ENCODE data around the gene RBBP7. TPM values are rescaled to one million over a fixed set of nuclear protein-coding genes. Genes with fewer than 3 reads are reported as not detected.

Gene RBBP7
- total and polyA plus RNA-seq, 5 experiments from 2014 or later, result 110 to 175 (median 146) TPM

DNA sequence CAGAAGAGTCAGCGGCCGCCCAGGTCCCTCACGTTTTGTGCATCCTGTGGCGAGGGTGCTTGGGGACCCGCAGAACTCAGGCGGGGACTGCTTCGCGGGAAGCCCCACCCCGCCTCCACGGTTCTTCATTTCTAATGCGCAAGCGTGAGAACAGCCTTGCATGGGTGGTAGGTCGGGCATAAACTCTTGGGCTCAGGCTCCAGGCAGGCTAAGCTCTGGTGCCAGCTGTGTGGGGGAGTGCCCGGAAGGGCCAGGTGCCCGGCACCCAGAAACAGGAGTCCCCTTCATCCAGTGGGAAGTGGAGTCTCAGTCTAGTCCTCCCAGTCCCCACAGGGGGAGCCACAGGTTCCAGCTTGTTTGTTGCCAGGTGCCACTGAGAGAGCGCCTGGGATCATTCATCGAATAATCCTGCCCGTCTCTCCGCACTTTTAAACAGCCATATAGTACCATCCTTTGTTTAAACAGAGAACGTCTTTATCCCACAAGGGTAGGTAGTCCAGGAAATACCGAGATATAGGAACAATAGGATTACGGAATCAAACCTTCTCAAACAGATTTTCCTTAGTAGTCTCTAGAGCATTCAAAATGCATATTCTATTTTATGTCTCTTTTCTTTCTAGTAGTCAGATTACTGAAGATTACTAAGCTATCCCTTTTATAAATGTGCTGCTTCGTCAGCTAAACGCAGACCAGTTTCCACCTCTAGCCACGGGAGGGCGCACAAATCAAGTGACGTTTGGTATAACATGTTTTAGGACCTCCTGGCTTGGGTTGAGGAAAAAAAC, 12.7 kb upstream of the RBBP7 start:
- Mint-ChIP-seq H3K9me3 (no peaks in the 10 kb centered on the region), H3K27ac (peak overlapping the region; percentile 25 to 92 (median 72)), H3K4me3 (peak overlapping the region; percentile 72 to 87 (median 83)), H3K27me3 (peaks cover 0 to 2% (median 0%) of the 10 kb centered on the region in 5 donors), H3K36me3 (no peaks in the 10 kb centered on the region), H3K4me1 (peaks cover 0 to 12% (median 3%) of the 10 kb centered on the region in 4 donors)
- POLR2A ChIA-PET, result interaction anchor here (0.6 to 3.9 kb wide), 4 partner anchors 13 to 106 kb away, joined by 3 to 37 read pairs (median 6); partner anchors contain the start of genes RBBP7 and REPS2
- ATAC-seq (peak; percentile 81 to 83), DNase-seq (peak; percentile 42 to 84 (median 60))

DNA sequence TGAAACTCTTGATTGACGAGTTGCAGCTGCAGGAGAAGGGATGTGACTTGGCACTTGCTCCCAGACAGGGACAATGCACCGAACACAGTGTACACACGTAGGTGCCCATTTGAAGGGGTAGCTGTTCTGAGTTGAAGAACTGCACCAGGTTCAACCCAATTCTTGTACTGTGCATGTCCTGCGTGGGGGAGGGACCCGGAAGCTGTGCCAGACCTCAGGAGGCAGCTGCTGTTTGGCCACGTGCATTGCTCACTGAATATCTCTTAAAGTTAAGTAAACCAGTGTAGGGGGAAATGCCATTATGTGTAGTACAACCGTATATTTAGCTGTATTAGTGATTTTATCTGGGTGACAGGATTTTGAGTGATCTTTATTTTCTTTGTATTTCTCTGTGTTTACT, 12.0 kb upstream of the RBBP7 start:
- Mint-ChIP-seq H3K9me3 (no peaks in the 10 kb centered on the region), H3K27me3 (peaks cover 0 to 2% (median 0%) of the 10 kb centered on the region in 5 donors), H3K4me1 (peaks cover 0 to 12% (median 3%) of the 10 kb centered on the region in 4 donors), H3K36me3 (no peaks in the 10 kb centered on the region), H3K4me3 (peak overlapping the region; percentile 72 to 87 (median 83)), H3K27ac (peak overlapping the region in 8 of 10 donors; percentile 47 to 87 (median 65))
- peak; percentile 23 to 45 for ATAC-seq
- peak in 1 of 10 donors; percentile 4 for DNase-seq
- POLR2A ChIA-PET, result interaction anchor here (0.6 to 3.9 kb wide), 4 partner anchors 12 to 107 kb away, joined by 3 to 37 read pairs (median 6); partner anchors contain the start of genes RBBP7 and REPS2

DNA sequence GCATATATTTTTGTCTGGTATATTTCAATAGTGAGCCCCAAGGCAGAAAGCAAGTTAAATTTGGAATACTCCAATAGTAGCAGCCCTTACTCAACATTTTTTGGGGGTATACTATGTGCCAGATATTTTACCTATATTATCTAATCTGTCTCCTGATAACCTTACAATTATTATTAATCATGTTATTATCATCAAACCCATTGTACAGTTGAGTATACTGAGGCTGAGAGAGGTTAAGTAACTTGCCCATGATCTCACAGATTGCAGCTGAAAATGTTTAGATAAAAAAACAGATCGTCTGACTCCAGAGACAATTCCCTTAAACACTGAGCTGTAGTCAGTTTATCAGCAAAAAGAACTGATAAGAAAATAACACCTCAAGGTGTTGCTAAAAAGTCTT, 6.5 kb upstream of the RBBP7 start:
- DNase-seq (no peak), ATAC-seq (no peak)
- H3K36me3 Mint-ChIP-seq, result no peaks in the 10 kb centered on the region
- peaks cover 0 to 3% (median 0%) of the 10 kb centered on the region in 4 donors for H3K4me1 Mint-ChIP-seq
- POLR2A ChIA-PET, result no interaction called here
- no peaks in the 10 kb centered on the region for H3K9me3 Mint-ChIP-seq
- H3K27me3 Mint-ChIP-seq, result no peaks in the 10 kb centered on the region
- no peak overlapping the region for H3K27ac Mint-ChIP-seq
- no peak overlapping the region for H3K4me3 Mint-ChIP-seq

DNA sequence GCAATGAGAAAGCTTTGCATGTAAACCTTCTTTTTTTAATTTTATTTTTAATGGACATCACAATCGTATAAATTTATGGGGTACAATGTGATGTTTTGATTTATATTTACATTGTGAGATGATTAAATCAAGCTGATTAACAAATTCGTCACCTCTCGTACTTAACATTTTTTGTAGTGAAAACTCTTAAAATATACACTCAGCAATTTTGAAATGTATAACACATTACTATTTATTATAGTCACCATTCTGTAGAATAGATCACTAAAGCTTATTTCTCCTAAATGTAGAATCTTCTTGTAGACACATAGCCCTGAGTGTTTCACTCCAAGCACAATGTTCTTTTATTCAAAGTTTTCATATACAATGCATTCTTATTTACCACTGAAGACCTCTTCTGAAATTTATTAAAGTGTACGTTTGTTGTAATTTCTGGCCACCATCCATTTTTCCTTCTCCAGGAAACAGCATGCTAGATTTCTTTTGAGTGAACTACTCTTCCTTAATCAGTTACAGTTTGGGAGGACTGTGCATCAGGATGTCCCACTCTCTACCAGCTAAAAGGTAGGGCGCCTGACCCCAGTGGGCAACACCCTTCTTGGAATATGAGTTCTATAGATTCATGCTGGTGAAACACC, 4.4 kb upstream of the RBBP7 start:
- H3K4me3 Mint-ChIP-seq, result no peak overlapping the region
- POLR2A ChIA-PET, result no interaction called here

DNA sequence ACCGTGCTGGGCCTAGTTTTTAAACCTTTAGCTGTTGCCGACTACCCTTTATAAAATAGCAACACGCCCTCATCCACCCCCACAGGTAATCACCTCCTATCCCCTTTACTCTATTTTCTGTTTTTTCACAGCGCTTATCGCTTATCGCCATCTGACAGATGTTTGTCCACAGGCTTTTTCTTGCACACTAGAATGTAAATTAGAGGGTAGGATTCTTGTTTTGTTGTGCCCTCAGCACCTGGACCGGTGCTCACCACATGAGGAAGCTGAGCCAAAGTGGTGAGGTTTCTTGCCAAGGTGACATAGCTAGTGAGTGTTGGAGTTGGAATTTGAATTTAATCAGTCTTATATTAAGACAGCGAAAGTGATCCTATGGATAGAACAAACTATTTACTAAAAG, 2.9 kb upstream of the RBBP7 start:
- Mint-ChIP-seq H3K27ac (peak overlapping the region in 4 of 10 donors; percentile 6 to 93 (median 32)), H3K4me1 (peaks cover 5 to 23% (median 20%) of the 10 kb centered on the region in 4 donors), H3K4me3 (peak overlapping the region in 2 of 10 donors; percentile 22 to 26), H3K36me3 (peaks cover 0 to 5% (median 0%) of the 10 kb centered on the region in 3 donors), H3K9me3 (no peaks in the 10 kb centered on the region), H3K27me3 (no peaks in the 10 kb centered on the region)
- DNase-seq (no peak), ATAC-seq (no peak)
- POLR2A ChIA-PET, result no interaction called here

More for the DNA sequence above, 4.4 kb upstream of the RBBP7 start:
- ATAC-seq (no peak), DNase-seq (no peak)
- H3K9me3 Mint-ChIP-seq, result no peaks in the 10 kb centered on the region
- H3K27me3 Mint-ChIP-seq, result no peaks in the 10 kb centered on the region
- H3K4me1 Mint-ChIP-seq, result peaks cover 0 to 12% (median 9%) of the 10 kb centered on the region in 4 donors
- H3K27ac Mint-ChIP-seq, result no peak overlapping the region
- H3K36me3 Mint-ChIP-seq, result no peaks in the 10 kb centered on the region

DNA sequence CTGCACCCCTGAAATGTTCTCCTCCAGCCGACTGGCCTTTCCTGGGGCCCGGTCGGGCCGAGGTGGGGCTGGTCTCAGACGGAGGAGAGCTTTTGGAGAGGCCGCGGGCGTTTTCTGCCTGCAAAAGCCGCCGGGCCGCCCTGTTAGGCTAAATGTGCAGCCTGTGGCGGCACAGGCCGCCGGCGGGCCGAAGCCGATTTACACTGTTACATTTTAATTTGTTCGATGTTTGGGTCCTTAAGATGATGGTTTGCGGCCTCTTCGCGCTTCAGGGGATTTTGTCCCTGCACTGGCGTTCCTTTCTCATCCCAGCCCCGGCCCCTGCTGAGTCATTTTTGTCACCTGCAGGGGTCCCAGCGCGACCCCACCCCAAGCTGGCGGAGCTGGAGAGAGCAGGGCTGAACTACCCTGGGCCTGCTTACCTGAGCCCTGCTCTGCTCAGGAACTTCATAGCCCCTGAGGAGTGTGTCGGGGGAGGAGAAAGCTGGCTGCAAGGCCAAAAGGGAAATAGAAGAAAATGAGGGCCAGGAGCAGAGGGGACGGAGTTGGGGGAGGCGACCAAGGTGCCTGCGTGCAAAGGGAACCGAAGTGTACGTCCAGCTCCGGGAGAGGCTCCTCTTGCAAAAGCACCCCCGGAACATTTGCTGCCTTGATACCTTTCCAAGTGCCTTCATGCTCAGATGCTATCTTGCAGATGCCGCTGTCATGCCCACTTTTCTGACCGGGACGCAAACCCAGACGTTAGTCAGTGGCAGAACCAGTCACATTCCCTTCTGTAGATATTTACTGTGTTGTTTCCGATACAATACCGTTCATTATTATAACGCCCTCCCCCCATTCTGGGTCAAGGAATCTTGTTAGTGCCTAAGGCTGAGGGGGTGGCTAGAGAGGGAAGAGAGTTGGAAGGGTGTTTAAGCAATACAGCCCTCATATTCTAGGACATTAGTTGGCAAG, 977 bp upstream of the RBBP7 start:
- H3K4me1 Mint-ChIP-seq, result peaks cover 7 to 37% (median 31%) of the 10 kb centered on the region in 4 donors
- no peaks in the 10 kb centered on the region for H3K9me3 Mint-ChIP-seq
- peaks cover 0 to 9% (median 0%) of the 10 kb centered on the region in 3 donors for H3K36me3 Mint-ChIP-seq
- POLR2A ChIA-PET, result interaction anchor here (0.6 to 3.0 kb wide), 6 partner anchors 9 to 1016 kb away, joined by 4 to 37 read pairs (median 5); partner anchors contain the start of gene REPS2
- no peaks in the 10 kb centered on the region for H3K27me3 Mint-ChIP-seq
- DNase-seq (peak in 4 of 10 donors; percentile 4 to 79 (median 21)), ATAC-seq (peak; percentile 4 to 16)
- peak overlapping the region; percentile 76 to 99 (median 86) for H3K4me3 Mint-ChIP-seq
- H3K27ac Mint-ChIP-seq, result peak overlapping the region; percentile 93 to 98 (median 96)

DNA sequence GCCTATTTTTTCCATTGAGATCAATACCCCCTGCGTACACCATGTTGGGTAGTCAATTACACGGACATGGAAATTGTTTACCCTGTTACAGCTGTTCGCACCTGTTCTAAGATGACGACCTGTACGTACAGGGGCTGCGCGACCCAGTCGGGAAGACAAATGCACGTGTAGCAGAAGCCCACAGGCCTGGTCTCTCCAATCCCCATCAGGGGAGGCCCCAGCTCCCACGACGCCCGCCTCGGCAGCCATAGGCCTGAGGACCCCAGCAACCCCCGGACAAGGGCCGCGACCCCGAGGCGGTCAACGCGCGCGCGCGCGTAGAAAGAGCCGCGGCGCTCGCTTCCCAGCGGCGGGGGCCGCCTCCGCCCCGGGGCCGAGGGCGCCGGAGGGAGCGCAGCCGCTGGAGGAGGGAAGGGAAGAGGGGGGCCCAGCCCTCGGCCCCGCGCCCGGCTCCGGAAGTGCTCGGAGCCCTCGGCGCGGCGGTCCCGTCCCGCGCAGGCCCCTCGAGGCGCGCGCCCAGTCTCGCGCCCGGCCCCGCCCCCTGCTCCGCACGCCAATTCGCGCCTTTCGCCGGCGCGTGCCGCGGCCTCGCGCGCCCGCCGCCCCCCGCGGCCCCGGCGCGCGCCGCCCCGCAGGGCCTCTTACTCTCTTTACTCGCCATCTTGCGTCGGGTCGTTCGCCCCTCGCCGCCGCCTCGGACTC, 618 bp downstream of the RBBP7 start:
- Mint-ChIP-seq H3K36me3 (peaks cover 0 to 15% (median 0%) of the 10 kb centered on the region in 3 donors), H3K27me3 (no peaks in the 10 kb centered on the region), H3K9me3 (no peaks in the 10 kb centered on the region), H3K4me3 (peak overlapping the region; percentile 93 to 99 (median 96)), H3K27ac (peak overlapping the region; percentile 90 to 98 (median 98)), H3K4me1 (peaks cover 12 to 44% (median 38%) of the 10 kb centered on the region in 4 donors)
- DNase-seq (peak in 9 of 10 donors; percentile 29 to 61 (median 40)), ATAC-seq (peak; percentile 33 to 44)
- POLR2A ChIA-PET, result interaction anchor here (0.5 to 3.0 kb wide), 6 partner anchors 14 to 1014 kb away, joined by 3 to 37 read pairs (median 4); partner anchors contain the start of gene REPS2

DNA sequence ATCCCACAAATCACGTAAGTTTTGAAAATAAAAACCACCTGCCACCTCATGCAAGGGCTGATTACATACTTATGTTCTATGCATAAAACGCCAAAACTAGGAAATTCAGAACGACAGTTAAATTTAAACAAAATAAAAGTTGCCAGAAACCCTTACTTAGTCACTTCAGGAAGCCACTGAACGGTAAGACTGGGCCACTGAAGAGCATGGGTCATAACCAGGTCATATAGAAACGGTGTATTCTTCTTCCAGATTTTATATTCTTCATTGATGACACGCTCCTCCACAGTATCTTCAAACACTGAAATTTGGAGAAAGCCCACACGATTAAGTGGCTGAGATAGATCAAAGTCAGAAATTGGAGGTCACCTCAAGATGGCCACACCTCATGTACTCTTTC, 1.2 kb downstream of the RBBP7 start:
- DNase-seq (peak in 1 of 10 donors; percentile 10), ATAC-seq (no peak)
- Mint-ChIP-seq H3K27ac (peak overlapping the region; percentile 55 to 95 (median 91)), H3K27me3 (no peaks in the 10 kb centered on the region), H3K4me3 (peak overlapping the region; percentile 80 to 99 (median 89)), H3K36me3 (peaks cover 0 to 18% (median 0%) of the 10 kb centered on the region in 3 donors), H3K4me1 (peaks cover 12 to 44% (median 39%) of the 10 kb centered on the region in 4 donors), H3K9me3 (no peaks in the 10 kb centered on the region)
- POLR2A ChIA-PET, result interaction anchor here (1.1 to 3.0 kb wide), 3 partner anchors 14 to 149 kb away, joined by 4 to 37 read pairs (median 10); no protein-coding TSS in a partner anchor

DNA sequence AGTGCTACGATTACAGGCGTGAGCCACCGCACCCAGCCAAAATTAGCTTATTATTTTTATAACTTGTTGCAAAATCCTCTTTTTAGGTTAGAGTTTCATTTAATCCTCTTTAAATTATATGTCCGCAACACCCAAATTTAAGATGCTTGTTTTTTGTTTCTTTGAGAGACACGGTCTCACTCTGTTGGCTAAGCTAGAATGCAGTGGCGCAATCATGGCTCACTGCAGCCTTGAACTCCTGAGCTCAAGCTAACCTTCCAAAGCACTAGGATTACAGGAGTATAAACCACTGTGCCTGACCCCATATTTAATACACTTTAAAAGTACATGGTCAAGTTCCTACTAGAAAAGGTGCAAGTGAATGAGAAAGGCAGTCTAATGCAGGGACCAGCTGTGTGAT, 2.2 kb downstream of the RBBP7 start:
- Mint-ChIP-seq H3K27ac (peak overlapping the region in 4 of 10 donors; percentile 15 to 64 (median 53)), H3K36me3 (peaks cover 0 to 26% (median 0%) of the 10 kb centered on the region in 3 donors)
- POLR2A ChIA-PET, result interaction anchor here (0.7 to 2.4 kb wide), 2 partner anchors 15 to 54 kb away, joined by 4 to 10 read pairs; no protein-coding TSS in a partner anchor

DNA sequence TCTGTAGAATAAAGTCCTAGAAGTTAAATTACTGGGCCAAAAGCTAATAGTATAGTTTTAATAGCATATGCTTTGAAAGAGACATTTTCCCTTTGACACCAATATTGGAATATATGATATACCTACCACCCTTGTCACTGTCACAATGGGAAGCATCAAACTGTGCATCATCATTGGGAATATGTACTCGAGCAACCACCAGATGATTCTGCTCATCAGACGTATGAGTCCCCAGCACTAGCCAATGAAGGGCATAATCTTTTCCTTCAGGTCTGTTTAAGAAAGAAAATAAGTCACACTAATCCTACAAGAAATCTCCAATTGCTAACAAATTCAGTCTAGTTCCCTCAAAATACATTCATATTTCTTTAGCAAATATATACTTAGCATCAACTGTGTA, 7.3 kb downstream of the RBBP7 start:
- Mint-ChIP-seq H3K4me3 (no peak overlapping the region), H3K4me1 (peaks cover 13 to 49% (median 34%) of the 10 kb centered on the region in 4 donors), H3K36me3 (peaks cover 4 to 55% (median 8%) of the 10 kb centered on the region in 3 donors), H3K27ac (peak overlapping the region in 1 of 10 donors; percentile 15), H3K27me3 (no peaks in the 10 kb centered on the region), H3K9me3 (no peaks in the 10 kb centered on the region)
- POLR2A ChIA-PET, result no interaction called here
- no peak for DNase-seq
- no peak for ATAC-seq

More for the DNA sequence above, 2.2 kb downstream of the RBBP7 start:
- H3K4me3 Mint-ChIP-seq, result peak overlapping the region in 9 of 10 donors; percentile 41 to 99 (median 89)
- DNase-seq, result no peak
- no peak for ATAC-seq
- H3K9me3 Mint-ChIP-seq, result no peaks in the 10 kb centered on the region
- H3K4me1 Mint-ChIP-seq, result peaks cover 12 to 49% (median 45%) of the 10 kb centered on the region in 4 donors
- no peaks in the 10 kb centered on the region for H3K27me3 Mint-ChIP-seq

DNA sequence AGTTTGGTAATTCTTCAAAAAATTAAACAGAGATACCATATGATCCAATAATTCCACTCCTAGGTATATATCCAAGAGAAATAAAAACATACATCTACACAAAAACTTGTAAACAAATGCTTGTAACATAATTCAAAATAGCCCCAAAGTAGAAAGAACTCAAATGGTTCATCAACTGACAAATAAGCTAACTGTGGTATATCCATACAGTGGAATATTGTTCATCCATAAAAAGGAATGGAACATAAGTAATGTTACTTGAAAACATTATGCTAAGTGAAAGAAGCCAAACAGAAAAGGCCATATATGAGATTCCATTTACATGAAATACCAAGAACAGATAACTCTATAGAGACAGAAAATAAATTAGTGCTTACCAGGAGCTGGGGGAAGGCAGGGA, 13.4 kb downstream of the RBBP7 start:
- H3K27ac Mint-ChIP-seq, result peak overlapping the region in 2 of 10 donors; percentile 19 to 32
- H3K4me1 Mint-ChIP-seq, result peaks cover 8 to 19% (median 15%) of the 10 kb centered on the region in 4 donors
- DNase-seq, result no peak
- H3K27me3 Mint-ChIP-seq, result no peaks in the 10 kb centered on the region
- H3K36me3 Mint-ChIP-seq, result peaks cover 8 to 82% (median 14%) of the 10 kb centered on the region in 3 donors
- no peaks in the 10 kb centered on the region for H3K9me3 Mint-ChIP-seq
- no peak for ATAC-seq
- POLR2A ChIA-PET, result no interaction called here
- H3K4me3 Mint-ChIP-seq, result no peak overlapping the region
